ENCODE data around the gene CENPA. TPM values are rescaled to one million over a fixed set of nuclear protein-coding genes. Genes with fewer than 3 reads are reported as not detected.

Gene CENPA
- total and polyA plus RNA-seq, 2 of the 13 experiments (the other 11 are each of a cell fraction or from before 2014, with no cell fraction given), result 28.5 to 38.5 TPM

DNA sequence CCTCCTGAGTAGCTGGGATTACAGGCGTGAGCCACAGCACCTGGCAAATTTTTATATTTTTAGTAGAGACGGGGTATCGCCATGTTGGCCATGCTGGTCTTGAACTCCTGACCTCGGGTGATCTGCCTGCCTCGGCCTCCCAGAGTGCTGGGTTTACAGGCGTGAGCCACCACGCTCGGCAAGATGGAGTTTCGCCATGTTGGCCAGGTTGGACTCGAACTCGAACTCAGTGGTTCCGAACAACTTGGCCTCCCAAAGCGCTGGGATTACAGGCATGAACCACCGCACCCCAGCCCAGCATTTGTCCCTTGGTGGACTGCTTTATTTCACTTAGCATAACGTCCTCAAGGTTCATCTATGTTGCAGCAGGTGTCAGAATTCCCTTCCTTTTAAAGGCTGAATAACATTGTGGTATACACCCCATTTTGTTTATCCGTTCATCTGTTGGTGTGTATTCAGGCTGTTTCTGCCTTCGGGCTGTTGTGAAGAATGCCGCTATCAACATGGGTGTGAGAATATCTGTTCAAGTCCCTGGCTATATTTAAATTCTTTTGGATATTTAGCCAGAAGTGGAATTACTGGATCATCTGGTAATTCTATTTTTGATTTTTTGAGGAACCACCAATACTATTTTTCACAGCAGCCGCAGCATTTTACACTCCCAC, 1.2 kb upstream of the CENPA start (continued):
- TF ChIP-seq, protein P1, sequence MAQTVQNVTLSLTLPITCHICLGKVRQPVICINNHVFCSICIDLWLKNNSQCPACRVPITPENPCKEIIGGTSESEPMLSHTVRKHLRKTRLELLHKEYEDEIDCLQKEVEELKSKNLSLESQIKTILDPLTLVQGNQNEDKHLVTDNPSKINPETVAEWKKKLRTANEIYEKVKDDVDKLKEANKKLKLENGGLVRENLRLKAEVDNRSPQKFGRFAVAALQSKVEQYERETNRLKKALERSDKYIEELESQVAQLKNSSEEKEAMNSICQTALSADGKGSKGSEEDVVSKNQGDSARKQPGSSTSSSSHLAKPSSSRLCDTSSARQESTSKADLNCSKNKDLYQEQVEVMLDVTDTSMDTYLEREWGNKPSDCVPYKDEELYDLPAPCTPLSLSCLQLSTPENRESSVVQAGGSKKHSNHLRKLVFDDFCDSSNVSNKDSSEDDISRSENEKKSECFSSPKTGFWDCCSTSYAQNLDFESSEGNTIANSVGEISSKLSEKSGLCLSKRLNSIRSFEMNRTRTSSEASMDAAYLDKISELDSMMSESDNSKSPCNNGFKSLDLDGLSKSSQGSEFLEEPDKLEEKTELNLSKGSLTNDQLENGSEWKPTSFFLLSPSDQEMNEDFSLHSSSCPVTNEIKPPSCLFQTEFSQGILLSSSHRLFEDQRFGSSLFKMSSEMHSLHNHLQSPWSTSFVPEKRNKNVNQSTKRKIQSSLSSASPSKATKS (CRISPR knock-in tag; IDR thresholded peaks at IDR 0.05), result peak; percentile 73; the same call in 1 of the 2 replicates

DNA sequence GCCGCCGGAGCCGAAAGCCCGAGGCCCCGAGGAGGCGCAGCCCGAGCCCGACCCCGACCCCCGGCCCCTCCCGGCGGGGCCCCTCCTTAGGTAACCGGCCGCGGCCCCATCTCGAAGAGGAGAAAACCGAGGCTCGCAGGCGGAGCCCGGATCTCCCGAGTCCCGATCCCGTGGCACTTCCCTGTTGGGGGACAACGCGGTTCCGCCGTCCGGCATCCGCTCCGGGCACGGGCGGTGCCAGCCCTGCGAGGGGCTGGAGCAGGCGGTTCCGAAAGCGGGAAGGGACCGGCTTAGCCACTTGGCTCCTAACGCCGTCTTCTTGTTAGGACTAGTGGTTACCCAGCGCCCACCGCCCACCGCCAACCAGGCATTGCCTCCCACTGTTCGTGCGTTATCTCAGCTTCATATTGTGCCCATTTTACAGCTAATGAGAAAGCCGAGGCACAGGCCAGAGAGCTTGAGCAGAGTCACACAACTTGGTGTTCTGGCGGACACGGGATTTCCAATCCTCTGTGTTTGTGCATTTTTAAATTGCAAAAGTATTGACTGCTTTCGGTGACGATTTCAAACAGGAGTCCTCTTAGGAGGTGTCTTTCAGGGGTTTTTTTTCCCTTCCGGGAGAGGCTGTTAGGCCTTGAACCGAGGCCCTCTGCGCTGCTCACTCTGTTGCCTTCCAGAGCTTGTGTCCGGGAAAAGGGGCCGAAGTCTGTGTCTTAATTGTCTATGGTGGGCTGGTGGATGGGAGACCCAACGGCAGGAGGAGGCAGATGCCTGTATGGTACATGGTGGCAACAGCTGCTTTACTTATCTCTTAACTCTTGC, 562 bp downstream of the CENPA start:
- H4K20me1 ChIP-seq (ENCODE audit: insufficient read depth, low read length), result no peaks in the 10 kb centered on the region
- intact Hi-C loops (cut with micrococcal nuclease; ENCODE audit: unreplicated experiment), result loop anchor here (5.0 kb wide), 2 partner anchors 306 to 544 kb away; partner anchors contain the start of genes HADHA and HADHB
- no TSS peak for BruUV-seq (replicated peaks)
- peak overlapping the region; percentile 84 for H3K4me2 ChIP-seq (ENCODE audit: low read depth, low read length)
- H3K4me1 ChIP-seq (ENCODE audit: insufficient read depth, low read length), result peaks cover 51% of the 10 kb centered on the region
- in situ Hi-C loops (cut with HindIII; ENCODE audit: extremely low pct_ligation_motif_present, low pct_unique_long_range_greater_than_20kb), result no loop called here
- peaks cover 44% of the 10 kb centered on the region for H3K79me2 ChIP-seq (ENCODE audit: insufficient read depth, low read length)
- ChIA-PET CTCF (ENCODE audit: low intra/inter-chr PET ratio, low total read pairs) (no interaction called here), POLR2A (interaction anchor here (0.7 to 1.9 kb wide), 7 partner anchors 9 to 28 kb away, joined by 3 to 7 read pairs (median 3); partner anchors contain the start of gene SLC35F6)
- H3K27me3 ChIP-seq (ENCODE audit: control insufficient read depth in 1 of 2, insufficient read depth in 2 of 2, low read length in 2 of 2), result no peaks in the 10 kb centered on the region; a peak in 1 of 5 replicates
- H2AFZ ChIP-seq (ENCODE audit: low read length), result peak overlapping the region; percentile 55
- ATAC-seq, result peak; percentile 41
- WGBS (ENCODE audit: low lambda C conversion rate), result 2% methylated on average over 25 of the region's 55 CpGs
- H3K36me3 ChIP-seq (replicated peaks in 1 of 2; ENCODE audit: control insufficient read depth in 1 of 2, insufficient read depth in 2 of 2, low read length in 2 of 2), result peaks cover 2 to 19% of the 10 kb centered on the region in 2 experiments; a peak in 3 of 5 replicates
- H3K9ac ChIP-seq (ENCODE audit: insufficient read depth, low read depth, low read length), result peak overlapping the region; percentile 84
- no peaks in the 10 kb centered on the region for H3K9me3 ChIP-seq (ENCODE audit: low read length)
- H3K27ac ChIP-seq (ENCODE audit: extremely low read length, insufficient read depth, low read length), result peak overlapping the region; percentile 60
- peak overlapping the region; percentile 91 to 92 (median 91) for H3K4me3 ChIP-seq (replicated peaks in 1 of 3; ENCODE audit: insufficient read depth in 1 of 3, low read depth in 2 of 3, low read length in 3 of 3)
- DNase-seq (ENCODE audit: low spot score), result no peak
- no peak for FAIRE-seq
- TF ChIP-seq ZFP36L2 (CRISPR knock-in tag; IDR thresholded peaks at IDR 0.05), result no peak
- no peak for TF ChIP-seq ZNF24 (IDR thresholded peaks at IDR 0.05)
- TF ChIP-seq NFATC3 (CRISPR knock-in tag; IDR thresholded peaks at IDR 0.05), result no peak
- TF ChIP-seq ZNF205 (CRISPR knock-in tag; IDR thresholded peaks at IDR 0.05), result no peak
- no peak for TF ChIP-seq SMAD3 (CRISPR knock-in tag; IDR thresholded peaks at IDR 0.05)
- TF ChIP-seq SP1 (IDR thresholded peaks at IDR 0.05), result no peak
- no peak for TF ChIP-seq SP1 (CRISPR knock-in tag; IDR thresholded peaks at IDR 0.05)
- no peak for TF ChIP-seq FOXP1 (IDR thresholded peaks at IDR 0.05)
- no peak for TF ChIP-seq FOXP1 (CRISPR knock-in tag; IDR thresholded peaks at IDR 0.05)
- TF ChIP-seq MYNN (CRISPR knock-in tag; IDR thresholded peaks at IDR 0.05; ENCODE audit: low read depth), result no peak
- no peak for TF ChIP-seq YY1 (IDR thresholded peaks at IDR 0.05; ENCODE audit: insufficient read depth, insufficient replicate concordance, low read depth, low read length)
- TF ChIP-seq ZNF768 (CRISPR knock-in tag; IDR thresholded peaks at IDR 0.05), result peak; percentile 57; the same call in 1 of the 2 replicates
- TF ChIP-seq AKAP8 (CRISPR knock-in tag; IDR thresholded peaks at IDR 0.05), result 0 out of 2 replicates have a peak, but pooled peaks have one; percentile 10
- peak; percentile 17 for TF ChIP-seq AGO1 (IDR thresholded peaks at IDR 0.05; ENCODE audit: low read depth, low read length, poor library complexity, severe bottlenecking)
- TF ChIP-seq SP2 (CRISPR knock-in tag; IDR thresholded peaks at IDR 0.05), result no peak
- TF ChIP-seq SAP130 (CRISPR knock-in tag; IDR thresholded peaks at IDR 0.05; ENCODE audit: low read depth), result no peak
- no peak for TF ChIP-seq MTF2 (CRISPR knock-in tag; IDR thresholded peaks at IDR 0.05; ENCODE audit: borderline replicate concordance)
- TF ChIP-seq KLF9 (CRISPR knock-in tag; IDR thresholded peaks at IDR 0.05; ENCODE audit: low read depth), result no peak
- TF ChIP-seq, protein P2, sequence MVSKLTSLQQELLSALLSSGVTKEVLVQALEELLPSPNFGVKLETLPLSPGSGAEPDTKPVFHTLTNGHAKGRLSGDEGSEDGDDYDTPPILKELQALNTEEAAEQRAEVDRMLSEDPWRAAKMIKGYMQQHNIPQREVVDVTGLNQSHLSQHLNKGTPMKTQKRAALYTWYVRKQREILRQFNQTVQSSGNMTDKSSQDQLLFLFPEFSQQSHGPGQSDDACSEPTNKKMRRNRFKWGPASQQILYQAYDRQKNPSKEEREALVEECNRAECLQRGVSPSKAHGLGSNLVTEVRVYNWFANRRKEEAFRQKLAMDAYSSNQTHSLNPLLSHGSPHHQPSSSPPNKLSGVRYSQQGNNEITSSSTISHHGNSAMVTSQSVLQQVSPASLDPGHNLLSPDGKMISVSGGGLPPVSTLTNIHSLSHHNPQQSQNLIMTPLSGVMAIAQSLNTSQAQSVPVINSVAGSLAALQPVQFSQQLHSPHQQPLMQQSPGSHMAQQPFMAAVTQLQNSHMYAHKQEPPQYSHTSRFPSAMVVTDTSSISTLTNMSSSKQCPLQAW (CRISPR knock-in tag; IDR thresholded peaks at IDR 0.05), result no peak
- TF ChIP-seq ZBTB3 (CRISPR knock-in tag; IDR thresholded peaks at IDR 0.05; ENCODE audit: borderline replicate concordance, low read depth), result no peak

Data from HepG2 (cell line).